Astrocyte of the cerebellum (primary cell): ENCODE measurements around the gene TRAF7.

Experiments used
- DNase-seq: peaks from one replicate; pipeline ENCODE4 v3.0.0-alpha.2; 2011; ENCODE audit warnings: low read depth
- H3K4me3 ChIP-seq: 2 replicates; pipeline ENCODE4 v1.5.1; 2011; ENCODE audit warnings: mild to moderate bottlenecking, low read depth, low read length, moderate library complexity
- in situ Hi-C: cut with HindIII; loops from 2 replicates; pipeline ENCODE4 v1.10.0; 2017; ENCODE audit warnings: low sequenced_read_pairs
- TF ChIP-seq, protein P1 (sequence below): IDR thresholded peaks from 2 replicates; pipeline ENCODE4 v1.5.1; 2012; ENCODE audit warnings: low read length, low read depth, moderate library complexity, mild to moderate bottlenecking; ENCODE audit errors: missing control alignments

The TRAF7 gene

DNA sequence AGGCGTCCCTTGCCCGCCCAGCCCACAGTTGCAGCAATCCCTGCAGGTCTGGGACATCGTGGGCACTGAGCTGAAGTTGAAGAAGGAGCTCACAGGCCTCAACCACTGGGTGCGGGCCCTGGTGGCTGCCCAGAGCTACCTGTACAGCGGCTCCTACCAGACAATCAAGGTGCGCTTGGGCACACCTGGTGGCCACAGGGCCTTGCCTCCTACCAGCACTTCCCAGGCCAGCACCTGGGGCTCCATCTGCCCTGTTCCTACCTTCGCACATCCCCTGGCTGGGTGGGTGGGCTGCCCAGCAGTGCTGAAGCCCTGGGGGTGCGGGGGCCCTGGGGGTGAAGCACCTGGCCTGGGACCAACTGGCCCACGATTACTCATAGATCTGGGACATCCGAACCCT, 19.9 kb downstream of the TRAF7 start:
- no peak for DNase-seq
- H3K4me3 ChIP-seq: no peak overlapping the region
- in situ Hi-C loops: no loop called here
- TF ChIP-seq, protein P1, sequence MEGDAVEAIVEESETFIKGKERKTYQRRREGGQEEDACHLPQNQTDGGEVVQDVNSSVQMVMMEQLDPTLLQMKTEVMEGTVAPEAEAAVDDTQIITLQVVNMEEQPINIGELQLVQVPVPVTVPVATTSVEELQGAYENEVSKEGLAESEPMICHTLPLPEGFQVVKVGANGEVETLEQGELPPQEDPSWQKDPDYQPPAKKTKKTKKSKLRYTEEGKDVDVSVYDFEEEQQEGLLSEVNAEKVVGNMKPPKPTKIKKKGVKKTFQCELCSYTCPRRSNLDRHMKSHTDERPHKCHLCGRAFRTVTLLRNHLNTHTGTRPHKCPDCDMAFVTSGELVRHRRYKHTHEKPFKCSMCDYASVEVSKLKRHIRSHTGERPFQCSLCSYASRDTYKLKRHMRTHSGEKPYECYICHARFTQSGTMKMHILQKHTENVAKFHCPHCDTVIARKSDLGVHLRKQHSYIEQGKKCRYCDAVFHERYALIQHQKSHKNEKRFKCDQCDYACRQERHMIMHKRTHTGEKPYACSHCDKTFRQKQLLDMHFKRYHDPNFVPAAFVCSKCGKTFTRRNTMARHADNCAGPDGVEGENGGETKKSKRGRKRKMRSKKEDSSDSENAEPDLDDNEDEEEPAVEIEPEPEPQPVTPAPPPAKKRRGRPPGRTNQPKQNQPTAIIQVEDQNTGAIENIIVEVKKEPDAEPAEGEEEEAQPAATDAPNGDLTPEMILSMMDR: no peak

DNA sequence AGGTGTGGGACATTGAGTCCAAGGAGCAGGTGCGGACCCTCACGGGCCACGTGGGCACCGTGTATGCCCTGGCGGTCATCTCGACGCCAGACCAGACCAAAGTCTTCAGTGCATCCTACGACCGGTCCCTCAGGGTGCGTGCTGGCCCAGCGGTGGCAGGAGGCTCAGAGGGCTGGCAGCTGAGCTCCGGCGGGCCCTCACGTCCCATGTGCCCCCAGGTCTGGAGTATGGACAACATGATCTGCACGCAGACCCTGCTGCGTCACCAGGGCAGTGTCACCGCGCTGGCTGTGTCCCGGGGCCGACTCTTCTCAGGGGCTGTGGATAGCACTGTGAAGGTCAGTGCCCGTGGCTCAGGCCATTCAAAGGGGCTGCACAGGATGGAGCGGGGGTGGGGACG, 20.5 kb downstream of the TRAF7 start:
- TF ChIP-seq, protein P1: no peak
- in situ Hi-C loops: no loop called here
- no peak overlapping the region for H3K4me3 ChIP-seq
- no peak for DNase-seq

DNA sequence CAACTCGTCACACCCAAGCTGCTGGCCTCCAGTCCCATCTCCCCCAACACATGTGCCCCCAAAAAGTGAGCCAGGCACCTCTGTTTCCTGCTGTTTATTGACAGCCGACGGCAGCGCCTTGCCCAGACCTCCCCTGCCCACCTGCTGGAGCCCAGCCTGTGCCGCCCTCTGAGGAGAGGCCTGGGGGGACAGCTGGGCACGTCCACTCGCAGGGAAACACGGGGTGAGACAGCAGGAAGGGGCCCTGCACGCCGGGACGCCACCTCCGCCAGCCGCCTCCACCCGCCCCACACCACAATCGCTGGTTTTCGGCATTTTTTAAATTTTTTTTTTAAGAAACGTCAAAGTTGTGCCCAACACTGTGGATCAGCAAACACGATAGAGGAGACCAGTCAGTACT, 21.5 kb downstream of the TRAF7 start:
- TF ChIP-seq, protein P1: no peak
- no peak for DNase-seq
- in situ Hi-C loops: no loop called here
- H3K4me3 ChIP-seq: no peak overlapping the region

DNA sequence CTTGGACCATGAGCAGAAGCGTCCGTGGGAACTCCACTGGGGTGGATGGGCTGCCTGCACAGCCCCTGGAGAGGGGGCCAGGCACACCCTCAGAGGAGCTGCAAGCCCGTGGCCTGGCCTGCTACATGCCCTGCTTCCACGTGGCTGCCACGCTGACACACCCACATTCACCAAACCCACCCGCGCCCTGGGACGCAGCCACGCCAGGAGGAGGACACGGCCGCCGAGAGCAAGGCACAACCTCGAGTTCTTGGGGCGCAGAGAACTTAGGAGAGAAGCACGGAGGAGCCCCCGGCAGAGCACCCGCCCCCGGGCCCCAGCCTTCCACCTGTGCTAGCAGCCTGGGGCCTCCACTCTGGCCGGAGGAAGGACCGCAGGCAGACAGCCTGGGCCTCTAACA, 22.0 kb downstream of the TRAF7 start:
- in situ Hi-C loops: no loop called here
- TF ChIP-seq, protein P1: no peak
- no peak overlapping the region for H3K4me3 ChIP-seq
- no peak for DNase-seq

DNA sequence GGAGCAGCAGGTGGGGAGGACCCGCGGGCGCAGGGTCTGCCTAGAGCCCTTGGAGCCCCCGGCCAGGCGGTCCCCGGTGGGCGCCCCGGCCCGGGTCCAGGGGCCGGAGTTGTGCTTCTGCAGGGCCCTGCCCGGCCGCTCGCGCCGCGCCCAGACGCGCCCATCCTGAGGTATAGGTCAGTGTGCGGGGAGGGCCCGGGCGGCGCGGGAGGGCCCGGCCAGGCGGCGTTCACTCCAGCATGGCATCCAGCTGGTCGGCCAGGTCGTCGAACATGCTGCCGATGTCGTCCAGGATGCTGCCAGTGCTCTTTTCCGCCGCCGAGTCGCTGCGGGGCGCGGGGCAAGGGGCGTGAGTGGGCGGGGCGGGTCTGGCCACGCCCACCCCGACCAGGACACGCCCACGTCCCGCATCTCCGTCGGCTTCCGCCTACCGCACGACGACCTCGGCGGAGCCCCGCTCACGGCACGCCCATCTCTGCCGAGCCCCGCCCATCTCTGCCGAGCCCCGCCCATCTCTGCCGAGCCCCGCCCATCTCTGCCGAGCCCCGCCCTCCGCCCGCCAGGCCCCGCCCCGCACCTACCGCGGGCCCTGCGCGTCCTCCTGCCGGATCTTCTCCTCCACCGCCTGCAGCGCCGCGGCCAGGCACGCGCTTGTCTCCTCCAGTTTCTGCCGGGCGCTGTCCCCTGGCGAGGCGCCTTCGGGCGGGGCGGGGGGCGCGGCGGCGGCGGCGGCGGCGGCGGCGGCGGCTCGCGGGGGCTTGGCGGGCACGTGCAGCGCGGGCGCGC, 22.9 kb downstream of the TRAF7 start:
- H3K4me3 ChIP-seq: no peak overlapping the region
- TF ChIP-seq, protein P1: no peak
- in situ Hi-C loops: no loop called here
- no peak for DNase-seq

DNA sequence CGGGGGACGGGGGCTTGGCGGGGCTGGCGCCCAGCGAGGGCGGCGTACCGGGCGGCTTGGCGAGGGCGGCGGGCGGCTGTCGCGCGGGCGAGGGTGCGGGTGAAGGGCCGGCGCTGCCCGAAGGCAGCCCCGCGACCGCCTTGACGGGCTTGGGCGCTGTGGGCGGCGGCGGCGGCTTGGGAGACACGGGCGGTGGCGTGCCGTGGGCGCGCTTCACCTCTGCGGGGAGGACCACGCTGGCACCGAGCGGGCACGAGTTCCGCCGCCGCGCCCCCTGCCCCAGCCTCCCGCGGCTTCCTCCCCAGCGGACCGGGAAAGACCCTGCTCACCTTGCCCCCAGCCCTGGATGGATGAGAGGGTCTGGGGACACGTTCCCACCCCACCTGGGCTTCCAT, 23.5 kb downstream of the TRAF7 start:
- H3K4me3 ChIP-seq: no peak overlapping the region
- in situ Hi-C loops: no loop called here
- no peak for DNase-seq
- TF ChIP-seq, protein P1: no peak
